T follicular helper cell (primary cell): ENCODE data around the gene PRKN.

Source experiments
- DNase-seq: peaks from one replicate; pipeline ENCODE4 v3.0.0-alpha.2; 2020; ENCODE audit warnings: low read depth

Gene PRKN

DNA sequence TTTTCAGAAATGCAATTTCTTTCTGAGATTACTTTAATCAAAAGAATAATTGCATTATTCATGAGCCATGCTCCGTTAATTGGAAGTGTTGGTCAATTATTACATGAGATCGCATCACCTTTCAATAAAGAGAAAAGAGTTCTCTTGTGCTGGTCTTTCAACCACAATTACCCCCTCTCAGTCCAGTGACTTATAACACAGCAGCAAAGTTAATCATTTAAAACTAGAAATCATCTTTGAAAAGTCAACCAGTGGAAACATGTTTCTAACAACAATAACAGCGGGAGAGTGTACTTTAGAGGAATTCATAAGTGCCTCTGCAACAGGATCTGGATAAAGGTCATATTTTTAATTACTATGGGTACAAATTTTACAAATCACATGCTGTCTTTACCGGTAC lies 1069.4 kb downstream of the PRKN start:
- DNase-seq: no peak

DNA sequence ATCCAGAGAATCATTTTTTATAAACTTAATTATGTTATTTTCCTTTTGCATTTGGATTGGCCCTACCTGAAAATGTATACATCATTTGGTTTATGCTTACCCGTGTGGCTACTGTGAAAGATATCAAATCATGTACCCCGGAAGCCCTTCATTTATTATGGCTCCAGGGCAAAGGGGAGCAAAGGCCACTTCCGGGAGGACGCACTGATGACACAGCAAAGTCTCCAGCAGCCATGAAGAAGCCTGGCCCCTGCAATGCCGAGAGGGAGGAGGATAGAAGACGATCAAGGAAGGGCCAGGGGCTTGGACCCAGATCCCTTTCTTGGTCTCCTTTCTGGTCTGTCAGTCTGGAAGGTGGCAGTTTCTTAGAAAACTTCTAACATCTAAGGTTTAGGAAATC lies 1073.4 kb downstream of the PRKN start:
- DNase-seq: no peak

DNA sequence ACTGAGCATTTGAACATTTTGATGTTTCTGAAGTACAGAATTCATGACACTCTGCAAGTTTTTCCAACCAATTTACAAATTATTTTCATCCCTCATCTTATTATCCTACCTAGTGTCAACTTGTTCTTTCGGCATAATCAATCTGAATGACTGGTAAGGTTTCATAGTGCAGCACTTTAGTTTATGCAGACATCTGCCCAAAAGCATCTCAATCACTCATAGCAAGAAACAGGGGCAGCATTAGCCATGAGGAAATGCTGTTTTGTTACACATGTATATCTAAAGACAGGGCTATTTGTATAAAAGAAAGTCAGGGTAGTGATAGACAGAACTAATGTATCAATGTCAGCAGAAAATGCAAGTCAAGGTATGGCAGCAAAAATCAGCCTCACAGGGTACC lies 1075.6 kb downstream of the PRKN start:
- no peak for DNase-seq

DNA sequence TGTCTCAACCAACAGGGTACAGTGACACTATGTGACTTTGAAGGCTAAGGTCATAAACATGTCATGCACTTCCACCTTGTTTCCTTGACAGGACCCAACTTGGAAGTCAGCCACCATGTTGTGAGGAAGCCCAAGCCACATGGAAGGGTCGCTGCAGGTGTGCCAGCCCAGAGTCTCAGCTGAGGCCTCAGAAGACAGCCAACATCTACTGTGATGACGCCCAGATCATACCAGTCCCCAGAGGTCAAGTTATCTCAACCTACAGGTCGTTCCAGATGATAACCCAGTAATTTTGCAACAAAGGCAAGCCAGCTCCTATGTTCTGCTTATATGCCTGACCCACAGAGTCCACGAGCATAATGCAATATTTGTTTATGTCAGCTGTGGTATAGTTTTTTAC lies 1077.7 kb downstream of the PRKN start:
- DNase-seq: no peak

DNA sequence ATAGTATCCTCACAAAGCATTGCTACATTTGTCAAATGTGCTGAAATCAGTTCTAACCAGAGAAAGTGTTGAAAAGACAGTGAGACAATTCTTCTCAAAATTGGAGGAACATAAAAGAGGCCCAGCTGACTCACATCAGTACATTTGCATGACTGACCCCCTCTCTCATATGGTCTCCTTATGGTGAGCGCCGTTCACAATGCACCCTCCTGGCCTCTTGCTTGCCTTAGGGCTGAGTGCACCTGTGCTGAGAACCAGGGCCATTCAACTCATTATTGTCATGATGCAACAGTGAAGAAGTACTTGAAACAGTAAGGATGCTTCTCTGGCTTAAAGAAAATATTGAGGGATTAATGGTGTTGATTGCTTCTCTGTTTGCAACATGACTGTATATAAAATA lies 1078.5 kb downstream of the PRKN start:
- no peak for DNase-seq

DNA sequence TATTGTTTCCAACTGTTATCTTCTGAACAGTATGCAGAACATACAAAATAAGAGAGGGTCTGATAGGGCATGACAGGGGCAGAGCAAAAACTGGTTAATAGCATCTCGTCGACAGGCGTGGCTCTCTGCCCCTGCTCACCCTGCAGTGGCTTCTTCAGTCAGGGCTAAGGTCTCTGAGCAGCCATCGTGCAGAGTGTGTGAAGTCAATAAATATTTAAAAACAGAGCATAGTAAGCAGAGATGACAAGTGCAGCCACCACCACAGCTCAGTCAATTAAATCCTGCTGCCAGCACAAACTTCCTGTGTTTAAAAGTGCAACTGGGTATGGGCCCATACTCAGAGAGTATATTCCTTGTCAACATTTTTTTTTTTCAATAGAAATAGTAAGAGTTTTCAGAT lies 1080.3 kb downstream of the PRKN start:
- no peak for DNase-seq

DNA sequence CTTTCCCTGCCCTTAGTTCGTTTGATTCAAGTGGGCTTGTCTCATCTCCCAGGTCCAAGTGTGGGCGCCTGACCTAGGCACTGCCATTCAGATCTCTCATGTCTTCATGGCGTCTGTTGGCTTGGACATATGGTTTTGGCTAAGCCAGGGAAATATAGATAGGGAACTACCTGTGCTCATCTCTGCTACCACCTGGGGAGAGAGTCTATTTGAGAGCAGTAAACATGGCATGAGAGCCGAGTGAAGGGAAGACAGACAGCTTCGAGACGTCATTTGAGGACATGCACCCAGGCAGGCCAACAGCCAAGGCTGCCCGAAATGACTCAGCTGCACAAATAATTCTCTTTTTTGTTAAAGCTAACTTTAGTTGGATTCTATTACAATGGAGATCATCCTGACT lies 1083.0 kb downstream of the PRKN start:
- DNase-seq: no peak

DNA sequence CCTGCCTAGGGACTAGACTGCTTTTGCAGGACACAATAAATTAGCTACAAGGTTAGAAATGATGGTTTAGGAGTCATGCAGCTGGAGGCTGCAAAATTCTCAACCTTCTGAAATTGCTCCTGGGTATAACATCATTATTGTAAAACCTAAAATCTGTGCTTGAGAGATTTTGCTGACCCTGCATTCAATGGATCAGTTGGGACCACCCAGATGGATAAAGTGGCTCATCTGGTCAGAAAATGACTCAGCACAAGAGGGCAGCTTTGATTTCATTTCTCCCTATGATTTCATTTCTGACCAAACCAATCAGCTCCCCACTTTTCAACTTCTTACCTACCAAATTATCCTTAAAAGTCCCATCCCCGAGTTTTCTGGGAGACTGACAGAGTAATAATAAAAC lies 1086.4 kb downstream of the PRKN start:
- no peak for DNase-seq

DNA sequence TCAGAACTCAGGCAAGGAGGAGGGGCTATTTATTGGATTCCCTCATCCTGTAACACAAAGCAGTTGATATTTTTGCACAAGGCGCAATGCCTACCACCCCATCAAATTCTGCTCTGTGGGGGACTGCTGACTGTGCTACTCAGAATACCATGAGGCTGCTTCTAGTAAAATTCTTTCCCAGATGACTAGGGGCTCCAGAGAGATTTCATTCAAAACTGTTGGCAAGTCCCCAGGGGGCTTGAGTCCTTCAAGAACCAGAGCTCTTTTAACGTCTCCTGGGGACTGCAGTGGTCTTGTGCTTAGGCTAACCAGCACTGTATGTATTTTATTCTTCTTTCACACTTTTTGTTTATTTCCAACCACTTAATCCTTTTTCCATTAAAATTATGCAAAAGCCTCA lies 1087.8 kb downstream of the PRKN start:
- no peak for DNase-seq

DNA sequence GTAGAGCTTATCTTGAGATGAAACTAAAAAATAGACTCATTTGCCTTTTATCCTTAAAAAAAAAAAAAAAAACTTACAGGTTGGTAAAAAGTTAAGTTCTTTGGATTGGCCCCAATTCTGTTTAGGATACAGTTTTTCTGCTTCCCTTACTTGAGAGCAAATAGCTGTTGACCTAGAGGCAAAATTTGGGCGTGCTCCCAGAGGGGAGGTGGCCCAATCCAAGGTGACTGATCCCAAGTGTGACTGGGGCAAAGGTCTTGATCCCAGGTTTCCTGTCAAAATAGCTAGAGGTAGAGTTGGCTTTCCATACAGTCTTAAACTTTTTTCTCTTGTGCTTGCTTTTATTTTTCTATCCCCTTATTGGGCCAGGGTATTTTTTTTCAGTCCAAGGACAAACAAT lies 1089.9 kb downstream of the PRKN start:
- no peak for DNase-seq

DNA sequence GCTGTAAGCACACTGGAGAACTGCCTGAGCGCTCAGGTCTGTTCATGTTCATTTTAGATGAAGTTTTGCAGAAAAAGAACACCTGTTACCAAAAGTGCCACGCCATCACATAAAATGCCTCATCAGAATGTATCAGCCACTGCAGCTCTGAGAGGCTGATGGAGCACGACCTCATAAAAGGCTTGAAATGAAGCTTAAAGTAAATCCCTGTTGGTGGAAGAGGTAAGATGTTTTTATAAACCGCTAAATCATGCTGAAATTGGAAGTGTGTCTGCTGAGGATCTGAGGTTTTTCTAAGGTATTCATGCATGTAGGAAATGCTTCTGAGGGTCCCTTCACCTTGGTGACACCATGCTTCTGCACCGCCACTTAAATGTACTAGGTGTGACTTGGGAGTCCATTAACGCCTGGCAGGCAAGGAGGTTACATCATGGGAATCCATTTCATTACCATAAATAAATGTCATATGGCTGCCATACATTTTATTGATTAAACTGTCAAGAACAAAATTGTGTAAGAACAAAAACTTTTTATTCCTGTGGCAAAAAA lies 1090.6 kb downstream of the PRKN start:
- no peak for DNase-seq

DNA sequence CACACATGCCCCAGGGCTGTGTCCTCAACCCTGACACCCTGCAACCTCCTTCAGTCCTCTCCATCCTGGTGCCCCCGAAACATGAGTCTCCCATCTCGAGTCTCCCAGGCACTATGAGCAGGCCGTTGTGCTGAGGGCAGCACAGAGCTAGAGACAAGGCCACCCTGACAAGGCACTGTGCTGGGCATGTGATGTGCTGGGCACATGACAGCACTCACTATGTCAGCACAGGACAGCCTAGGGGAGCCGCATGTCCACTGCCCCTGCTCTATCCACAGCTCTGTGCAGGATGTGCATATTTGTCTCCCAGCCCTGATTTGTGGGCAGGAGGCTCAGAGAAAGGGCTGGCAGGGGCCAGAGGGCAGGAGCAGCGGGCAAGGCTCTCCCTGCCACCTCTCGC lies 1091.6 kb downstream of the PRKN start:
- DNase-seq: no peak

DNA sequence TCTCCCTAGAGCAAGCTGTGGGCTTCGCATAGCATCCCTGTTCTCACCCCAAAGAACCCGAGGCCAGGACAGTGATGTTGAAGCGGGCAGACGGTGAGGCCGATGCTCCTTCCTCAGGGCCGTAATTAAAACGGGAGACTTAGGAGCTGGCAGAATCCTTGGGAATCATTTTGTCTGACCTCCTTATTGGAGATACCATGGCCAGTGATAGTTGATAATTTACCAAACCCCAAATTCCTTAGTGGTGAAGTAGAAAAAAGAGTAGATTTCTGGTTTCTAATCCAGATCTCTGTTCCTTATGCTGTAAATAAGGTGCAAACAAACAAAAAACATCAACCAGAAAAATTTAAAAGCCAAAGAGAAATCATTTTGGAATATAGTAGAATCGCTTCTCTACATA lies 1092.7 kb downstream of the PRKN start:
- no peak for DNase-seq

DNA sequence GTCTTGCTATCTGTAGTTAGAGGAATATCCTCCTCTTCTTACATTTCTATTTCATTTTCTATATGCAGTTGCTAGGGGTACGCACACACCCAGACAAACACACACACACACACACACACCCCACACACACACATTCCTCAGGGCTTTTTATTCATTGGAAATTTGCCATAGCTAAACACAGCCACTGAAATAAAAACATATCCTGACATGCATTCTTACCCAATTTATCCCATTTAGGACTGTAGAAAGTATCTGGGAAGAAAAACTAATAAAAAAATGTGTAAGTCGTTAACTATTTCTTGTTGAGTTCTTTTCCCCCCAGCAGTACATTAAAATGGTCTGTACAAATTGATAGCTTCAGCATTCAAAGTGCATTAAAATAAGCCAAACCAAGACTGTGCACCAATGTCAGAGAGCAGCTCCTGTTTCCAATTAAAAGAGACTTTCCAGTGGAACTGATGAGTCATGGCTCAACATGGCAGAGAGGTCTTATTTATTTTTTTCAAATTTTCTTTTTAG lies 1095.8 kb downstream of the PRKN start:
- no peak for DNase-seq

DNA sequence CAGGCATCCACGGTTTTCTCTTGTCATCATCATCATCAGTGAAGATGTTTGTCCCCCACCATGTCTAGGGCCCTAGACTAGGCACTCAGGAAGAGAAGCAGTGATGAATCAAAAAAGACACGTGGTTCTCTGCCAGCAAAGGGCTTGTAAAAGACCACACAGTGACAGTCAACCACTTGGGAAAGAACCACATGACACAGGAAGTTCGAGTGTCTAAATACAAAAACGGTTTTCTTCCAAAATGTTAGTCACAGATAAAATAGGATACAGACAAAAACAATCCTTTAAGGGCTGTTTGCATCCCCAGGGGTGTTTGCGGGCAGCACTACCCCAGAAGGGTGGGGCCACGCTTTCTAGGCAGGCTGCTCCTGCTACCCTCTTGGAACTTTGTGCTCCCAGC lies 1096.9 kb downstream of the PRKN start:
- no peak for DNase-seq

DNA sequence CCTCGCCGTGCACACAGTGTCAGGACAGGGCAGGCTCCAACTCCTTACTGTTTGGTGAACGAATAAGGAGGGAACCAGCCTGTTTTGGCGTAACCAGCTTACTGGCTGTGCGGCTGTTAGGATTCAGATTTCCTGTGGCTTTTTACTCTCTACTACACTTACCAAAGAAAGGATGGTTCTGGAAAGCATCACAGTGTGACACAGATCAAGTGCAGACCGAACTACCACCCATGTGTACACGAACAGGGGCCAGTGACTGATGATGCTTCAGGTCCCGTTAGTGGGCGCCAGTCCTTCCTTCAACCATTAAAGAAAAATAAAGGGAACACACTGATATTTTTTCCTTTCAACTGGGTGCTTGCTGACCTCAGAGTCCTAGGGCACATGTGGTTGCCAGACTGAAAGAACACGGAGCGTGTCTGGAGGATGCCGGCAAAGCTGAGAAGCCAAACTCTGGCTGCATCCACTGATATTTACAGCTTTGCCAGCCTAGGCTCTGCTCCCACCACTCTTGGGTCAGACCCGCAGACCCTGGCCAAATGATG lies 1101.4 kb downstream of the PRKN start:
- no peak for DNase-seq

DNA sequence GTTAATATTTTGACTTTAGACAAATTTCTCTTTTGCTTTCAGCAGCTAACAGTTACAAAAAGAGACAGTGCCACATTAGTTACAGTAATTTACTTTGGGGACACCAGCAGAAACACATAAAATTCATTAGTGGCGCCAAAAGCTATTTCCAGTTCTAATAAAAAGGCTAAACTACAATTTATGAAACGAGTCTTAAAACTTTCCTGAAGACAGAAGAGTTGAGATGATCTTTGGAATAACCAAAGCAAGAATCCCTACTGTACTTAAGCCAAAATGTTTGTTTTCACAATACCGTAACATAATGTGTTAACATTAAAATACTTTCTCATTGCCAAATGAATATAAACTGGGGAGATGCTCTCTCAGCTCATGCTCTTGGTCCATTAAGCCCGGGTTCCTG lies 1103.5 kb downstream of the PRKN start:
- no peak for DNase-seq

DNA sequence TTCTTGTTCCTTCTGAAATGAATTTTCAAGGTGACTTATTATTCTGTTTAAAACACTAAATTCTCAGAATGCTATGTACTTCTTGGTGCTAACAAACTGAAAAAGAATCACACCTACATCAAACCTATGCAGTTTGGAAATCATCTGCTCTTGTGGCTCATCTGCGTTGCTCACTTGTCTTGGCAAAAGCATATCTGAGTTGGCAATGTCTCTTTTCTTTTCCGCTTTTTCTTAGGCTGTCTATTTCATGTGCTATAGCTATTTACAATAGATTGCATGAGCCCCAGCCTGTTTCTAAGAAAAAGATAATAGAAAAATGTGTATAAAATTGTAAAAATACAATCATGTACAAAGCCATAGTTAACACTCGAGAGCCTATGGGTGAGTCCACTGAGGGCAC lies 1104.8 kb downstream of the PRKN start:
- no peak for DNase-seq

DNA sequence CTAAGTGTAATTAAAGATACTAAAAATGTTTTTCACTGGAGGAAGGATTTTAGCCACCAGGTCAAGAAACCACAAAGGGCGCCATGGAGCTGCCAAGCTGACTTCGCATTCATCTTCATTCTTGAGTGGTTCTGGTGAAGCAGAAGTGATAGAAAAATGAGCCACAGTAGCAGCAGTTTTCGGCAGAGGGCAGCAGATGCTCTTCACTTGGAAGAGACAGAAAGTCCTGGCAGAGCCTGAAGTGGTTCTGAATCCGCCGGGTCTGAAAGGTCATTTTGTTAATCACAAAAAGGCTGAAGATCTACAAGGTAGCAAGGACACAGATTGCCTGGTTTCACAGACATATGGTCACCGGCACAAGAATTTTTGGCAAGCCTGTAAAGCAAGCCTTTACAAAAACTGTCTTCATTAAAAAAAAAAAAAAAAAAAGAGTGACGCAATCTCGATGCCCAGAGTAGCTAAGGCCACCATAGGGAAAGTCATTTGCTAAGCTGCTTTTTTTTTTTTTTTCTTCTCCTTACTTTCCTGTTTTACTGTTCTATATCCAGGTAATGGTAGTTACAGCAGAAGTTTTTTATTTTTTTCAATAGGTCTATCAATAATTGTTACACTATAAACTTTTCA lies 1108.6 kb downstream of the PRKN start:
- no peak for DNase-seq

DNA sequence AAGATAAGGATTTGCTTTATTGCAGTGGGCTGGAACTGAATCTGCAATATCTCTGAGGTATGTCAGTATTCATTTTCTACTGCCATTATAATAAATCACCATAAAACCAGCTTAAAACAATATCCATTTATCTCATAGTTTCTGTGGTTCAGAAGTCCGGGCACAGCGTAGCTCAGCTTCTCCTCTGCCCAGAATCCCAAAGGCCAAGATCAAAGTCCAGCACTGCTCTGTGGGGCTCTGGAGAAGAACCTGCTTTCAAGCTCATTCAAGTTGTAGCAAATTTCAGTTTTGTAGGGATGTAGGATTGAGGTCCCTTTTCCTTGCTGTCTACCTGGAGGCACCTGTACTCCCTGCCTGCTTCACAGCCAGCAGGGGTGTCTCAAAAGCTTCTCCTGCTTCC lies 1113.9 kb downstream of the PRKN start:
- DNase-seq: no peak

DNA sequence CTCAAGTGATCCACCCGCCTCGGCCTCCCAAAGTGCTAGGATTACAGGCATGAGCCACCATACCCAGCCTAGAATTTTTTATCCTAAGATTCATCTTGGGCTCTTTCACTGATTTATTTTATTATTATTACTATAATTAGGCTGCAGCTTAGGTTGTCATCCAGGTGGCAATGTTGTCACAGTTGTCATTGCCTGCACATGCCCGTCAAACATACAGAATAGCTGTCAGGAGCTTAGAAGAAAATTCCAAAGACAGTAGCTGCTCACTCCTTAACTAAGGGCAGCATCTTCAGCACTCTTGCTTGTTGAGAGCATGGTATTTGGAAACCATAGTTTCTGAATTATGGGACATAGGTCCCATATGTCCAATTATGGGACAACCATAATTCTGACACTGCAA lies 1118.8 kb downstream of the PRKN start:
- DNase-seq: no peak

DNA sequence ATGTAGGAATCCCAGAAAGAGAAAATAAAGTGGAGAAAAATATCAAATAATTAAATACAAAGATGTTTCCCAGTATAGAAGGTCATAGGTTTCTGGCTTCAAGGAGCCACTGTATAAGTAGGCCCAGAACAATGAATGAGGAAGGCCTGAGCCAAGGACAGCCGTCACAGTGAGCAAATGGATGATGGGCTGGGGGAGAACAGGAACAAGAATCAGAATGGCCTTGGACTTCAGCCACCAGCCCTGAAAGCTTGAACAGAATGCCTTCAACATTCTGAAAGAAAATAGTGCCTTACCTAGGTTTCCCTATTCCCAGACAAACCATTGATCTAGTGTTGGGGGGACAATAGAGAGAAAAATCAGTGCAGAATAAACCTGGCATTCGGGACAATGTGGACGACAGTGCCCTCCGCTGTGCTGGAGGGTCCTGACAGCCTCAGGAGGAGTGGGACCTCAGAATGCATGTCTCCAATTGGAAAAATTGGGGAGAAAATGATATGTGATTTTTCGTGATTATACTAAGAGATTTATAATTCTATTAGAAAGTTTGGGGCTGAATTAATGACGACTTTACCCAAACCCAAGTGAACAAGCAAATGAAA lies 1119.8 kb downstream of the PRKN start:
- no peak for DNase-seq

DNA sequence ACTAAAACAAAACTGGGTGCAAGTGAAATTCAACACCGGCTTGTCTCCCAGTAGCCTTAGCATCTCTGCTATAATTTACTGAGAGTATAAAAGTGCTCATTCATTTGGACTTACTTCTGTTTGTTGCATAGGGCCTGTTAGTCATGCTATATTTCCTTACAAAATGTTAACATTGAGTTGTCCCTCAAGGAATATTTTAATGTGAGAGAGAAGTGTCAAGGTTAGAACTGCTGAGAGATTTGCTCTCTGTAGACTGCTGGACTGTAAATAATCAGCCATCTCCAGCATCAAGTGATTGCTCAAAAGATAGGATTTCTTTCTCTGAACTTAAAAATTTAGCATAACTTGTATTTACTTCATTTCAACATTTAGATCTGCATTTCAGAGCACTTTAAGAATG lies 1125.2 kb downstream of the PRKN start:
- DNase-seq: no peak

DNA sequence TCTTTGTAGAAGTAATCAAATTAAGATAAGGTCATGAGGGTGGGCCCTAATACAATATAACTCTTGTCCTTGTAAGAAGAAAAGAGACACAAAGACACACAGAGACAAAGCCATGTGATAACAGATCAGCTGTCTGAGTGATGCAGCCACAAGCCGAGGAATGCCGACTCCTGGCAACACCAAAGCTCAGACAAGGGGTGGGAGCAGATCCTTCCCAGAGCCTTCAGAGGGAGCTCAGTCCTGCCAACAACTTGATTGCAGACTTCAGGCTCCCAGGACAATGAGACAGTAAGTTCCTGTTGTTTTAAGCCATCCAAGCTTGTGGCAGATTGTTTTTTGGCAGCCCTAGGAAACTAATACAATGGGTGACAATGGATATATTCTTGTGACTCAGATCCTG lies 1128.7 kb downstream of the PRKN start:
- DNase-seq: no peak
